ENCODE measurements around the gene SNAPC2.

GRCh38 chr19:7905268-7905667 lies 14.9 kb upstream of the SNAPC2 start:
- TF ChIP-seq CTCF (conservative IDR thresholded peaks at IDR 0.05 in 1 of 2, IDR thresholded peaks at IDR 0.05 in 1 of 2; ENCODE audit: extremely low read depth in 1 of 2, insufficient read depth in 1 of 2, low read depth in 1 of 2, low read length in 2 of 2) (no peak), EZH2 (IDR thresholded peaks at IDR 0.05; ENCODE audit: borderline replicate concordance, low read length) (no peak)
